Activated T-cell treated with anti-CD3 and anti-CD28 coated beads, Interleukin-2, amount 50 U/mL, for 72 hours (primary cell): ENCODE results near the gene RNF26. TPM values are rescaled to one million over a fixed set of nuclear protein-coding genes. Genes with fewer than 3 reads are reported as not detected.

Experiments used
- ATAC-seq, 2 donors: fragments of 150-1000 bp; cut with Tn5 transposase; replicated peaks in 1 of 2; 2 replicates each; pipeline ENCODE4 v1.10.0; 2021; ENCODE audit warnings: moderate library complexity in 2 of 2, mild to moderate bottlenecking in 1 of 2
- DNase-seq, 2 donors: peaks; one replicate each; pipeline ENCODE4 v3.0.0; 2021 to 2022; ENCODE audit warnings: mixed read lengths in 1 of 2
- H3K27ac Mint-ChIP-seq: one replicate; pipeline ENCODE4 v1.8.0; 2022; ENCODE audit warnings: mild to moderate bottlenecking, moderate library complexity, mixed read lengths
- H3K27me3 Mint-ChIP-seq: one replicate; pipeline ENCODE4 v1.8.0; 2022; ENCODE audit warnings: low read depth, mixed read lengths
- H3K36me3 Mint-ChIP-seq, 2 donors: one replicate each; pipeline ENCODE4 v1.8.0; 2022; ENCODE audit warnings: mixed read lengths in 2 of 2, mild to moderate bottlenecking in 1 of 2; ENCODE audit not compliant: insufficient read depth in 2 of 2
- H3K4me1 Mint-ChIP-seq: one replicate; pipeline ENCODE4 v1.8.0; 2022; ENCODE audit warnings: low read depth, mixed read lengths
- H3K4me3 Mint-ChIP-seq, 2 donors: one replicate each; pipeline ENCODE4 v1.8.0; 2022; ENCODE audit warnings: mild to moderate bottlenecking in 2 of 2, mixed read lengths in 2 of 2, moderate library complexity in 2 of 2
- H3K9me3 Mint-ChIP-seq, 2 donors: one replicate each; pipeline ENCODE4 v1.8.0; 2022; ENCODE audit warnings: mixed read lengths in 2 of 2
- total RNA-seq, 2 donors: library from RNA; stranded (reverse); gene quantifications; one replicate each; pipeline ENCODE4 v1.2.3, GENCODE V29; 2022

RNF26 gene
- total RNA-seq, 2 donors from 2014 or later, result 32.5 to 38.9 TPM

GRCh38 chr11:119357074-119357473 lies 22.7 kb downstream of the RNF26 start:
- no peaks in the 10 kb centered on the region for H3K9me3 Mint-ChIP-seq
- no peaks in the 10 kb centered on the region for H3K36me3 Mint-ChIP-seq
- peaks cover 37% of the 10 kb centered on the region for H3K4me1 Mint-ChIP-seq
- ATAC-seq (no peak), DNase-seq (no peak)
- H3K27ac Mint-ChIP-seq, result no peak overlapping the region
- peak overlapping the region; percentile 96 to 97 for H3K4me3 Mint-ChIP-seq
- peaks cover 57% of the 10 kb centered on the region for H3K27me3 Mint-ChIP-seq

- ATAC-seq, result no peak
- H3K4me1 Mint-ChIP-seq, result peaks cover 47% of the 10 kb centered on the region
These were observed 25.3 kb downstream of the RNF26 start for GRCh38 chr11:119359365-119360214.

GRCh38 chr11:119361056-119361787 lies 26.9 kb downstream of the RNF26 start:
- Mint-ChIP-seq H3K27ac (no peak overlapping the region), H3K9me3 (peaks cover 0 to 2% of the 10 kb centered on the region in 2 donors), H3K27me3 (peaks cover 57% of the 10 kb centered on the region), H3K4me1 (peaks cover 48% of the 10 kb centered on the region), H3K4me3 (peak overlapping the region; percentile 36 to 47), H3K36me3 (peaks cover 0 to 4% of the 10 kb centered on the region in 2 donors)
- DNase-seq, result peak; percentile 77 to 82
- peak; percentile 92 for ATAC-seq

More at GRCh38 chr11:119359365-119360214, 25.3 kb downstream of the RNF26 start:
- DNase-seq, result no peak
- Mint-ChIP-seq H3K27ac (no peak overlapping the region), H3K27me3 (peaks cover 53% of the 10 kb centered on the region), H3K36me3 (peaks cover 0 to 4% of the 10 kb centered on the region in 2 donors), H3K4me3 (no peak overlapping the region), H3K9me3 (peaks cover 0 to 2% of the 10 kb centered on the region in 2 donors)

GRCh38 chr11:119361941-119362725 lies 27.8 kb downstream of the RNF26 start:
- peaks cover 60% of the 10 kb centered on the region for H3K27me3 Mint-ChIP-seq

GRCh38 chr11:119362741-119363080 lies 28.4 kb downstream of the RNF26 start:
- peaks cover 43% of the 10 kb centered on the region for H3K4me1 Mint-ChIP-seq
- H3K4me3 Mint-ChIP-seq, result peak overlapping the region; percentile 6 to 53
- ATAC-seq (no peak), DNase-seq (no peak)
- peaks cover 60% of the 10 kb centered on the region for H3K27me3 Mint-ChIP-seq
- H3K27ac Mint-ChIP-seq, result no peak overlapping the region
- peaks cover 0 to 2% of the 10 kb centered on the region in 2 donors for H3K9me3 Mint-ChIP-seq
- H3K36me3 Mint-ChIP-seq, result peaks cover 0 to 4% of the 10 kb centered on the region in 2 donors

More at GRCh38 chr11:119361941-119362725, 27.8 kb downstream of the RNF26 start:
- peaks cover 0 to 2% of the 10 kb centered on the region in 2 donors for H3K9me3 Mint-ChIP-seq
- peak overlapping the region; percentile 6 to 53 for H3K4me3 Mint-ChIP-seq
- peaks cover 0 to 4% of the 10 kb centered on the region in 2 donors for H3K36me3 Mint-ChIP-seq
- no peak overlapping the region for H3K27ac Mint-ChIP-seq
- ATAC-seq (peak in 1 of 2 donors; percentile 31), DNase-seq (no peak)
- peaks cover 43% of the 10 kb centered on the region for H3K4me1 Mint-ChIP-seq

GRCh38 chr11:119363081-119363850 lies 28.9 kb downstream of the RNF26 start:
- Mint-ChIP-seq H3K27ac (no peak overlapping the region), H3K4me3 (peak overlapping the region; percentile 6 to 53), H3K27me3 (peaks cover 59% of the 10 kb centered on the region), H3K36me3 (peaks cover 0 to 4% of the 10 kb centered on the region in 2 donors), H3K9me3 (peaks cover 0 to 2% of the 10 kb centered on the region in 2 donors), H3K4me1 (peaks cover 43% of the 10 kb centered on the region)
- no peak for ATAC-seq
- no peak for DNase-seq

- Mint-ChIP-seq H3K4me3 (peak overlapping the region; percentile 82 to 86), H3K36me3 (peaks cover 0 to 4% of the 10 kb centered on the region in 2 donors), H3K27ac (no peak overlapping the region), H3K27me3 (peaks cover 52% of the 10 kb centered on the region), H3K4me1 (peaks cover 41% of the 10 kb centered on the region), H3K9me3 (peaks cover 0 to 2% of the 10 kb centered on the region in 2 donors)
- DNase-seq (peak; percentile 65 to 81), ATAC-seq (peak; percentile 63 to 69)
These were observed 29.7 kb downstream of the RNF26 start for GRCh38 chr11:119363851-119364590.

GRCh38 chr11:119365071-119365591 lies 30.8 kb downstream of the RNF26 start:
- DNase-seq, result no peak
- H3K4me1 Mint-ChIP-seq, result peaks cover 31% of the 10 kb centered on the region
- ATAC-seq, result no peak
- no peak overlapping the region for H3K27ac Mint-ChIP-seq
- peaks cover 0 to 4% of the 10 kb centered on the region in 2 donors for H3K36me3 Mint-ChIP-seq
- H3K4me3 Mint-ChIP-seq, result peak overlapping the region; percentile 82 to 86
- H3K27me3 Mint-ChIP-seq, result peaks cover 51% of the 10 kb centered on the region
- H3K9me3 Mint-ChIP-seq, result peaks cover 0 to 2% of the 10 kb centered on the region in 2 donors

GRCh38 chr11:119366690-119367620 lies 32.6 kb downstream of the RNF26 start:
- peaks cover 0 to 4% of the 10 kb centered on the region in 2 donors for H3K36me3 Mint-ChIP-seq
- no peak overlapping the region for H3K27ac Mint-ChIP-seq
- H3K27me3 Mint-ChIP-seq, result peaks cover 51% of the 10 kb centered on the region
- DNase-seq, result no peak
- H3K4me1 Mint-ChIP-seq, result peaks cover 16% of the 10 kb centered on the region
- H3K9me3 Mint-ChIP-seq, result peaks cover 0 to 2% of the 10 kb centered on the region in 2 donors
- no peak overlapping the region for H3K4me3 Mint-ChIP-seq
- no peak for ATAC-seq

- H3K27ac Mint-ChIP-seq, result no peak overlapping the region
These were observed 33.4 kb downstream of the RNF26 start for GRCh38 chr11:119367661-119368120.

More at GRCh38 chr11:119367661-119368120, 33.4 kb downstream of the RNF26 start:
- H3K36me3 Mint-ChIP-seq, result peaks cover 0 to 2% of the 10 kb centered on the region in 2 donors
- H3K9me3 Mint-ChIP-seq, result peaks cover 0 to 2% of the 10 kb centered on the region in 2 donors
- peaks cover 43% of the 10 kb centered on the region for H3K27me3 Mint-ChIP-seq
- no peak for ATAC-seq
- peaks cover 8% of the 10 kb centered on the region for H3K4me1 Mint-ChIP-seq
- no peak for DNase-seq
- H3K4me3 Mint-ChIP-seq, result no peak overlapping the region
